Caco-2 (cell line): ENCODE data around the gene NRXN3. TPM values are rescaled to one million over a fixed set of nuclear protein-coding genes. Genes with fewer than 3 reads are reported as not detected.

ENCODE experiments used
- BruUV-seq: library from RNA; stranded (reverse); fragments of 400-500 nt; replicated peaks from 2 replicates; lab custom pipeline; 2021; lab: Mats Ljungman, UMichigan
- CTCF ChIA-PET: fragments of 300-600 bp; sonication (Branson Sonifier 250); formaldehyde crosslinking; loops from one replicate; lab custom pipeline; 2022; ENCODE audit warnings: antibody characterized with exemption; lab: Charles Lee
- POLR2A ChIA-PET: fragments of 300-600 bp; sonication (Branson Sonifier 250); formaldehyde crosslinking; loops from one replicate; lab custom pipeline; 2022; ENCODE audit warnings: antibody characterized with exemption; lab: Charles Lee
- DNase-seq, 2 experiments: peaks; one replicate each; pipeline versions ENCODE4 v3.0.0 to v3.0.0-alpha.2; 2020 to 2022
- H3K27me3 ChIP-seq: replicated peaks from 2 replicates; pipeline ENCODE4 v1.6.0; 2011; ENCODE audit warnings: low read length; ENCODE audit not compliant: control insufficient read depth, insufficient read depth
- H3K36me3 ChIP-seq: 2 replicates; pipeline ENCODE4 v1.5.1; 2011; ENCODE audit warnings: low read length; ENCODE audit not compliant: control insufficient read depth, insufficient read depth
- H3K4me1 ChIP-seq: fragments of 250-450 bp; sonication (Bioruptor Pico); 2 replicates; pipeline ENCODE4 v1.5.1; 2020; ENCODE audit warnings: mild to moderate bottlenecking
- H3K4me3 ChIP-seq: 2 replicates; pipeline ENCODE4 v1.5.1; 2011; ENCODE audit warnings: low read depth, mild to moderate bottlenecking, control low read depth, low read length
- H3K9me3 ChIP-seq: fragments of 250-450 bp; sonication (Bioruptor Pico); 2 replicates; pipeline ENCODE4 v1.5.1; 2020; ENCODE audit warnings: mild to moderate bottlenecking, moderate library complexity
- H3K27ac Mint-ChIP-seq: one replicate; pipeline ENCODE4 v1.8.0; 2022; ENCODE audit warnings: mixed read lengths; ENCODE audit not compliant: unreplicated experiment
- H3K27me3 Mint-ChIP-seq: one replicate; pipeline ENCODE4 v1.8.0; 2022; ENCODE audit warnings: mixed read lengths; ENCODE audit not compliant: insufficient read depth, unreplicated experiment
- H3K36me3 Mint-ChIP-seq: one replicate; pipeline ENCODE4 v1.8.0; 2022; ENCODE audit warnings: mild to moderate bottlenecking, mixed read lengths; ENCODE audit not compliant: insufficient read depth, unreplicated experiment
- H3K4me1 Mint-ChIP-seq: one replicate; pipeline ENCODE4 v1.8.0; 2022; ENCODE audit warnings: low read depth, mixed read lengths; ENCODE audit not compliant: unreplicated experiment
- H3K4me3 Mint-ChIP-seq: one replicate; pipeline ENCODE4 v1.8.0; 2022; ENCODE audit warnings: mild to moderate bottlenecking, moderate library complexity, mixed read lengths; ENCODE audit not compliant: unreplicated experiment
- H3K9me3 Mint-ChIP-seq: one replicate; pipeline ENCODE4 v1.8.0; 2022; ENCODE audit warnings: mixed read lengths; ENCODE audit not compliant: unreplicated experiment
- CTCF ChIP-seq, 2 experiments: fragments of 200-600 bp in 1 of 2; IDR thresholded peaks; 1 replicate in 1 of 2; 2 replicates in 1 of 2; pipeline versions ENCODE4 v1.5.1 to v1.8.0; 2011 to 2022; ENCODE audit warnings: antibody characterized with exemption in 1 of 2, control low read depth in 1 of 2, inconsistent platforms in 1 of 2, low read depth in 1 of 2, low read length in 1 of 2, mild to moderate bottlenecking in 1 of 2, moderate library complexity in 1 of 2; ENCODE audit not compliant: insufficient read depth in 1 of 2, severe bottlenecking in 1 of 2, unreplicated experiment in 1 of 2
- intact Hi-C: fragments of 100-400 bp; cut with micrococcal nuclease; formaldehyde crosslinking; loops from one replicate; pipeline ENCODE4 v1.10.0; 2022; ENCODE audit not compliant: unreplicated experiment
- total RNA-seq: library from RNA; stranded (reverse); gene quantifications from 2 replicates; pipeline ENCODE4 v1.2.3, GENCODE V29; 2022

The NRXN3 gene
- total RNA-seq, 1 experiment from 2014 or later: 12.4 TPM

DNA sequence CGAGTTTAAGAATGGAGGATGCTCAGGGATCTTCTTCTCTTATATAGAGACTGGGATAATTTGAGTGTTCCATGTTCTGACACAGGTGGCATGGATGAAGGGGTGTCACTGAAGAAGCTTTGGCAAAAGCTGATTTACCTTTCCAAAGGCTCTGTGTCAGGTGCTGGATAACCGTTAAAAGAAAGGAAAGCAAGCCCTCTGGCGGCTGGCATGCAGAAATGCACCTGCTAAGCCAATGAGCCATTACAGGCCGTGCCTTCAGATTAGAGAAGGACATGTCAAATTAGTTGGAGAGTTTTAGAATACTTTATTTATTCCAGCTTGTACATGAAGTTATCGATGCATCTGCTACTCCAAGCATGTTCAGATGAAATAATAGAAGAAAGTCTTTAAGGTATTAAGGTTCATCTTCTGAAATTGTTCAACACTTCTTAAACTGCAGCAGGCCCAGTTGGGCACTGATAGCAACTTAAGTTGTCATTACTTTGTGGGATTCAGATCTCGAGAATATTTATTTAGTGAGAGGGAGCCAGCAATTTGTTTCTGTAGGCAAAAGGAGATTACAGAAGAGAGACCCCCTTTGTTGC lies 678.2 kb downstream of the NRXN3 start:
- peaks cover 3% of the 10 kb centered on the region for H3K27me3 Mint-ChIP-seq
- H3K9me3 Mint-ChIP-seq: no peaks in the 10 kb centered on the region
- no peaks in the 10 kb centered on the region for H3K4me1 Mint-ChIP-seq
- no peak overlapping the region for H3K27ac Mint-ChIP-seq
- BruUV-seq: no TSS peak
- ChIA-PET CTCF (interaction anchor here (0.5 kb wide), 1 partner anchor 1056 kb away, joined by 3 read pairs; no protein-coding TSS in a partner anchor), POLR2A (no interaction called here)
- Histone ChIP-seq H3K27me3 (no peaks in the 10 kb centered on the region), H3K4me3 (no peak overlapping the region), H3K36me3 (no peaks in the 10 kb centered on the region), H3K9me3 (no peaks in the 10 kb centered on the region), H3K4me1 (no peaks in the 10 kb centered on the region)
- TF ChIP-seq CTCF (IDR thresholded peaks at IDR 0.05; ENCODE audit: insufficient read depth in 1 of 2, low read depth in 1 of 2, low read length in 1 of 2, severe bottlenecking in 1 of 2, unreplicated experiment in 1 of 2): peak; percentile 85 to 91
- no peaks in the 10 kb centered on the region for H3K36me3 Mint-ChIP-seq
- intact Hi-C loops: no loop called here
- peak; percentile 43 to 66 for DNase-seq
- no peak overlapping the region for H3K4me3 Mint-ChIP-seq

- TF ChIP-seq CTCF (IDR thresholded peaks at IDR 0.05; ENCODE audit: insufficient read depth in 1 of 2, low read depth in 1 of 2, low read length in 1 of 2, severe bottlenecking in 1 of 2, unreplicated experiment in 1 of 2): no peak
- Mint-ChIP-seq H3K9me3 (no peaks in the 10 kb centered on the region), H3K4me3 (no peak overlapping the region), H3K4me1 (no peaks in the 10 kb centered on the region), H3K36me3 (no peaks in the 10 kb centered on the region), H3K27me3 (peaks cover 7% of the 10 kb centered on the region), H3K27ac (no peak overlapping the region)
- no peaks in the 10 kb centered on the region for H3K27me3 ChIP-seq
- no peaks in the 10 kb centered on the region for H3K4me1 ChIP-seq
- intact Hi-C loops: no loop called here
- no peaks in the 10 kb centered on the region for H3K9me3 ChIP-seq
- BruUV-seq: no TSS peak
- no peak for DNase-seq
- H3K36me3 ChIP-seq: no peaks in the 10 kb centered on the region
- ChIA-PET POLR2A (no interaction called here), CTCF (interaction anchor here (0.5 kb wide), 1 partner anchor 1023 kb away, joined by 5 read pairs; no protein-coding TSS in a partner anchor)
- no peak overlapping the region for H3K4me3 ChIP-seq
Measured at GRCh38 chr14:78849952-78850351, 679.8 kb downstream of the NRXN3 start.

- intact Hi-C loops: no loop called here
- Histone ChIP-seq H3K9me3 (no peaks in the 10 kb centered on the region), H3K27me3 (no peaks in the 10 kb centered on the region), H3K4me3 (no peak overlapping the region), H3K36me3 (no peaks in the 10 kb centered on the region), H3K4me1 (no peaks in the 10 kb centered on the region)
- ChIA-PET CTCF (no interaction called here), POLR2A (no interaction called here)
- BruUV-seq: no TSS peak
- Mint-ChIP-seq H3K4me3 (no peak overlapping the region), H3K27ac (no peak overlapping the region), H3K36me3 (no peaks in the 10 kb centered on the region), H3K27me3 (peaks cover 9% of the 10 kb centered on the region), H3K4me1 (no peaks in the 10 kb centered on the region), H3K9me3 (no peaks in the 10 kb centered on the region)
- no peak for DNase-seq
- TF ChIP-seq CTCF (IDR thresholded peaks at IDR 0.05; ENCODE audit: insufficient read depth in 1 of 2, low read depth in 1 of 2, low read length in 1 of 2, severe bottlenecking in 1 of 2, unreplicated experiment in 1 of 2): no peak
Measured at GRCh38 chr14:78851189-78851588, 681.0 kb downstream of the NRXN3 start.
